K562 (cell line): ENCODE results near the gene SFT2D2. TPM values are rescaled to one million over a fixed set of nuclear protein-coding genes. Genes with fewer than 3 reads are reported as not detected.

Experiments used
- ATAC-seq: fragments of 200-7000 bp; cut with Tn5 transposase; 3 replicates; pipeline ENCODE4 v1.9.1; 2020; ENCODE audit warnings: moderate library complexity
- BruUV-seq: library from RNA; stranded (reverse); fragments of 400-500 nt; replicated peaks from 2 replicates; lab custom pipeline; 2021; lab: Mats Ljungman, UMichigan
- CTCF ChIA-PET: fragments of 300-600 bp; formaldehyde crosslinking; extraction: SDS; loops from one replicate; lab custom pipeline; 2021; ENCODE audit warnings: low intra/inter-chr PET ratio; lab: Yijun Ruan, JAX
- POLR2A ChIA-PET: fragments of 300-600, 350-650 bp; sonication (Branson Sonifier 250); formaldehyde crosslinking; extraction: SDS; loops from one replicate; lab custom pipeline; 2021; ENCODE audit warnings: antibody characterized with exemption, inconsistent platforms; lab: Yijun Ruan, JAX
- DNase-seq, 4 experiments: peaks; one replicate each; pipeline versions ENCODE4 v3.0.0 to v3.0.0-alpha.2; 2011 to 2018; ENCODE audit warnings: low spot score in 3 of 4, mixed read lengths in 3 of 4; ENCODE audit errors: extremely low read depth in 1 of 4
- FAIRE-seq: peaks from 2 replicates; lab custom pipeline; 2011; peaks lifted over from hg19 to GRCh38; lab: Jason Lieb, UNC
- H2AFZ ChIP-seq: 2 replicates; pipeline ENCODE4 v1.6.0; 2011; ENCODE audit warnings: low read depth, low read length, control low read depth, inconsistent platforms
- H3K27ac ChIP-seq: fragments of 200-600 bp; 3 replicates; pipeline ENCODE4 v1.8.0; 2011; ENCODE audit warnings: low read depth, mild to moderate bottlenecking, control low read depth, inconsistent platforms, low read length, moderate library complexity, mixed read lengths; ENCODE audit errors: extremely low read depth
- H3K27me3 ChIP-seq, 2 experiments: fragments of 300-600 bp in 1 of 2; 2 replicates in 1 of 2; 3 replicates in 1 of 2; pipeline versions ENCODE4 v1.6.0 to v1.8.0; 2011; ENCODE audit warnings: inconsistent platforms in 2 of 2, low read length in 2 of 2, mild to moderate bottlenecking in 1 of 2, mixed read lengths in 1 of 2, moderate library complexity in 1 of 2; ENCODE audit not compliant: control insufficient read depth in 2 of 2, insufficient read depth in 2 of 2
- H3K36me3 ChIP-seq: fragments of 300-600 bp; 3 replicates; pipeline ENCODE4 v1.8.0; 2011; ENCODE audit warnings: mild to moderate bottlenecking, low read length, inconsistent platforms; ENCODE audit not compliant: control insufficient read depth, insufficient read depth
- H3K4me1 ChIP-seq, 2 experiments: fragments of 200-600 bp in 1 of 2; replicated peaks in 1 of 2; 2 replicates in 1 of 2; 3 replicates in 1 of 2; pipeline versions ENCODE4 v1.5.1 to v1.8.0; 2011; ENCODE audit warnings: inconsistent platforms in 2 of 2, low read length in 2 of 2, mild to moderate bottlenecking in 1 of 2, mixed read lengths in 1 of 2, moderate library complexity in 1 of 2; ENCODE audit not compliant: control insufficient read depth in 2 of 2, insufficient read depth in 2 of 2
- H3K4me2 ChIP-seq: 2 replicates; pipeline ENCODE4 v1.6.1; 2011; ENCODE audit warnings: low read length, control low read depth, inconsistent platforms, mixed read lengths; ENCODE audit not compliant: insufficient read depth
- H3K4me3 ChIP-seq: fragments of 200-600 bp; sonication (generic), shearing (Covaris generic); 2 replicates; pipeline ENCODE4 v1.5.1; 2016; ENCODE audit warnings: control low read depth, inconsistent platforms
- H3K79me2 ChIP-seq: fragments of 200-600 bp; 3 replicates; pipeline ENCODE4 v1.8.0; 2011; ENCODE audit warnings: low read length, inconsistent platforms; ENCODE audit not compliant: control insufficient read depth, insufficient read depth
- H3K9ac ChIP-seq, 2 experiments: 2 replicates each; pipeline versions ENCODE4 v1.6.0 to v1.6.1; 2011; ENCODE audit warnings: low read depth in 2 of 2, low read length in 2 of 2, control low read depth in 1 of 2, inconsistent platforms in 1 of 2, mild to moderate bottlenecking in 1 of 2, mixed read lengths in 1 of 2; ENCODE audit not compliant: insufficient read depth in 1 of 2
- H3K9me1 ChIP-seq: one replicate; pipeline ENCODE4 v1.6.0; 2011; ENCODE audit warnings: inconsistent platforms, mild to moderate bottlenecking, low read length, moderate library complexity; ENCODE audit not compliant: control insufficient read depth, insufficient read depth
- H3K9me3 ChIP-seq: replicated peaks from 2 replicates; pipeline ENCODE4 v1.5.1; 2011; ENCODE audit warnings: low read depth, low read length, inconsistent platforms; ENCODE audit not compliant: control insufficient read depth, insufficient read depth
- H4K20me1 ChIP-seq: replicated peaks from 2 replicates; pipeline ENCODE4 v1.6.1; 2011; ENCODE audit warnings: low read length, inconsistent platforms, mixed read lengths; ENCODE audit not compliant: control insufficient read depth, insufficient read depth
- CBX5 ChIP-seq: IDR thresholded peaks from 2 replicates; pipeline ENCODE4 v1.6.1; 2014; ENCODE audit warnings: low read depth, borderline replicate concordance
- GABPB1 ChIP-seq: sonication (generic); formaldehyde crosslinking; IDR thresholded peaks from 2 replicates; pipeline ENCODE4 v1.8.0; 2022; ENCODE audit warnings: mild to moderate bottlenecking, missing genetic modification reagents
- GATAD2B ChIP-seq: fragments of 450-650 bp; IDR thresholded peaks from 2 replicates; pipeline ENCODE4 v1.6.1; 2017; ENCODE audit warnings: mild to moderate bottlenecking, borderline replicate concordance
- ID3 ChIP-seq, 2 experiments: fragments of 250-450 bp in 1 of 2; fragments of 450-650 bp in 1 of 2; sonication (Bioruptor Pico) in 1 of 2; IDR thresholded peaks; 2 replicates each; pipeline versions ENCODE4 v1.6.1 to v1.8.0; 2016 to 2021; ENCODE audit warnings: mild to moderate bottlenecking in 2 of 2, moderate library complexity in 2 of 2, missing compliant biosample characterization in 1 of 2, missing genetic modification characterization in 1 of 2
- KDM1A ChIP-seq, 2 experiments: fragments of 450-650 bp; IDR thresholded peaks; 2 replicates each; pipeline ENCODE4 v1.6.1; 2016; ENCODE audit warnings: mild to moderate bottlenecking in 2 of 2
- POLR2G ChIP-seq: fragments of 200-400 bp; formaldehyde crosslinking; IDR thresholded peaks from 2 replicates; pipeline ENCODE4 v1.6.1; 2017; ENCODE audit warnings: low read depth, mild to moderate bottlenecking, antibody characterized with exemption, low read length, moderate library complexity
- RBM25 ChIP-seq: fragments of 200-400 bp; formaldehyde crosslinking; IDR thresholded peaks from 2 replicates; pipeline ENCODE4 v1.6.1; 2018; ENCODE audit warnings: low read length, low read depth, moderate library complexity; ENCODE audit not compliant: severe bottlenecking
- SRSF1 ChIP-seq: fragments of 200-400 bp; formaldehyde crosslinking; IDR thresholded peaks from 2 replicates; pipeline ENCODE4 v1.6.1; 2017; ENCODE audit warnings: mild to moderate bottlenecking, low read depth, low read length, moderate library complexity
- ZNF280A ChIP-seq: fragments of 450-650 bp; IDR thresholded peaks from 2 replicates; pipeline ENCODE4 v1.6.1; 2018; ENCODE audit warnings: mild to moderate bottlenecking, low read depth; ENCODE audit not compliant: partially characterized antibody
- ZNF41 ChIP-seq: fragments of 250-450 bp; sonication (Bioruptor Pico); conservative IDR thresholded peaks from 2 replicates; pipeline ENCODE4 v1.4.0; 2020; ENCODE audit warnings: mild to moderate bottlenecking
- WGBS: fragments of 100-300 bp; shearing (Covaris generic); methylation state at CpG from one replicate; pipeline ENCODE4 v1.1.6; 2016; ENCODE audit warnings: low coverage, mixed read lengths; ENCODE audit not compliant: insufficient coverage; ENCODE audit errors: missing lambda C conversion rate; 5-methylcytosine and 5-hydroxymethylcytosine counted together
- in situ Hi-C: fragments of 300-500 bp; cut with MboI; formaldehyde crosslinking; loops from 4 replicates; pipeline ENCODE4 v1.15.0; 2018; ENCODE audit warnings: inconsistent platforms, mixed read lengths
- intact Hi-C: fragments of 100-400 bp; cut with micrococcal nuclease; formaldehyde crosslinking; loops from 2 replicates; pipeline ENCODE4 v1.14.2; 2022
- polyA plus RNA-seq, 8 experiments: library from polyadenylated mRNA; depleted of rRNA in 4 of 8; stranded (reverse) in 5 of 8; unstranded in 3 of 8; fragments of >200 nt; fragmentation: Nextera tagmentation in 2 of 8; fragmentation: Illumina TruSeq in 1 of 8; extraction: Ambion mirVana in 2 of 8; extraction: Trizol in 1 of 8; gene quantifications; 2 replicates each; pipeline versions ENCODE4 v1.2.1 to v1.2.3, GENCODE V29; 2011 to 2014; ENCODE audit warnings: inconsistent platforms in 1 of 8, missing spikeins in 1 of 8
- total RNA-seq, 7 experiments: library from RNA; depleted of rRNA in 6 of 7; stranded (reverse); fragments of >200 nt in 6 of 7; fragmentation: Illumina TruSeq in 2 of 7; extraction: Trizol in 2 of 7; gene quantifications; 2 replicates each; pipeline versions ENCODE4 v1.2.1 to v1.2.3, GENCODE V29; 2011 to 2021; ENCODE audit warnings: low replicate concordance in 1 of 7
- TF ChIP-seq, protein P1 (sequence below): sonication (generic); formaldehyde crosslinking; IDR thresholded peaks from 2 replicates; pipeline ENCODE4 v1.8.0; 2023; ENCODE audit warnings: missing genetic modification reagents, mild to moderate bottlenecking, borderline replicate concordance

SFT2D2 gene
- total and polyA plus RNA-seq, 9 of the 15 experiments (the other 6 are each of a cell fraction or from before 2014, with no cell fraction given), result 3.4 to 50.1 (median 21.6) TPM

DNA sequence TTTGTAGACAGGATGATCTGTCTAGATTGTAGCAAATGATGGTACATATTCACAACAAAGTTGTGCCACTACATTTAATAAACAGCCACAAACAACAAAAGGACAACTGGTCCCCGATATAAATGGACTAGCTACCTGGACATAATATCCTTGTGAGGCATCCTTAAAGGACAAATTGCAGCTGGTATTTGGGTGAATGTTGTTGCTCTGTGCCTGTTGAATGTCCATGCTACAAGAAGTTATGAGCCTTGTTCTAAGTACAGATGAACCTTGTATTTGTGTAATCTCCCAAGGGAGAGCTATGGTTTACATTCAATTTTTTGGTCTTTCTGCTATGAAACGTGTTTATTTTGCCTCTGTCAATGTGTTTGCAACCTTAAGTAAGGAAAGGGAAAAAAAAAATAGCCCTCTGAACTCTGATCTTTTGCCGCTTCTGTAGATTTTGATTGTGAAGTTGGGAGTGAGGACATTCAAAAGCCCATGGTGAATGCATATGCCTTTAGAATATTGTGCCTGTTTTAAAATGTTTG is 26.5 kb downstream of the SFT2D2 start (continued):
- no peak for TF ChIP-seq SRSF1
- TF ChIP-seq ID3 (CRISPR knock-in tag; IDR thresholded peaks at IDR 0.05), result no peak
- TF ChIP-seq ID3 (tag; IDR thresholded peaks at IDR 0.05), result no peak
- no peak for TF ChIP-seq ZNF41 (CRISPR knock-in tag)
- TF ChIP-seq GABPB1 (CRISPR knock-in tag), result no peak
- no peak for TF ChIP-seq GATAD2B

DNA sequence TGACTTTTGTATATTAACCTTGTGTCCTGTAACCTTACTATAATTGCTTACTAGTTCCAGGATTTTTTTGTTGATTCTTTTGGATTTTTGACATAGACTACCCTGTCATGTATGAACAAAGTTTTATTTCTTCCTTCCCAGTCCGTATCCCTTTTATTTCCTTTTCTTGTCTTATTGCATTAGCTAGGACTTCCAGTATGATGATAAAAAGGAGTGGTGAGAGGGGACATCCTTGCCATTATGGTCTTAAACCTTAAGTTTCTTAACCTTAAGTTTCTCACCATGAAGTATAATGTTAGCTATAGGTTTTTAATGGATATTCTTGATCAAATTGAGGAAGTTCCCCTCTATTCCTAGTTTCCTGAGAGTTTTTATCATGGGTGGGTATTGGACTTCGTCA is 30.4 kb downstream of the SFT2D2 start:
- Histone ChIP-seq H3K9me3 (peaks cover 2% of the 10 kb centered on the region), H3K36me3 (no peaks in the 10 kb centered on the region; the same call in 2 of the 3 replicates), H3K4me3 (no peak overlapping the region), H3K79me2 (no peaks in the 10 kb centered on the region), H3K27me3 (no peaks in the 10 kb centered on the region), H3K4me1 (no peaks in the 10 kb centered on the region), H3K4me2 (no peak overlapping the region), H3K9me1 (no peaks in the 10 kb centered on the region), H4K20me1 (no peaks in the 10 kb centered on the region), H2AFZ (no peak overlapping the region), H3K9ac (no peak overlapping the region), H3K27ac (no peak overlapping the region)
- ATAC-seq (no peak), DNase-seq (no peak), FAIRE-seq (no peak)
- CTCF ChIA-PET, result no interaction called here
- BruUV-seq, result no TSS peak
- POLR2A ChIA-PET, result no interaction called here
- WGBS, result 65% methylated on average over 2 of the region's 2 CpGs
- intact Hi-C loops (no loop called here), in situ Hi-C loops (no loop called here)
- 0 out of 4 replicates have a peak, but pooled peaks of 1 of the 2 experiments have one; percentile 20 for TF ChIP-seq KDM1A (IDR thresholded peaks at IDR 0.05)
- TF ChIP-seq CBX5, result 0 out of 2 replicates have a peak, but pooled peaks have one; percentile 19
- no peak for TF ChIP-seq ID3 (CRISPR knock-in tag; IDR thresholded peaks at IDR 0.05)
- 0 out of 2 replicates have a peak, but pooled peaks have one; percentile 21 for TF ChIP-seq ID3 (tag; IDR thresholded peaks at IDR 0.05)
- no peak for TF ChIP-seq POLR2G
- peak; percentile 61 for TF ChIP-seq RBM25
- peak; percentile 43 for TF ChIP-seq ZNF280A
- TF ChIP-seq, protein P1, sequence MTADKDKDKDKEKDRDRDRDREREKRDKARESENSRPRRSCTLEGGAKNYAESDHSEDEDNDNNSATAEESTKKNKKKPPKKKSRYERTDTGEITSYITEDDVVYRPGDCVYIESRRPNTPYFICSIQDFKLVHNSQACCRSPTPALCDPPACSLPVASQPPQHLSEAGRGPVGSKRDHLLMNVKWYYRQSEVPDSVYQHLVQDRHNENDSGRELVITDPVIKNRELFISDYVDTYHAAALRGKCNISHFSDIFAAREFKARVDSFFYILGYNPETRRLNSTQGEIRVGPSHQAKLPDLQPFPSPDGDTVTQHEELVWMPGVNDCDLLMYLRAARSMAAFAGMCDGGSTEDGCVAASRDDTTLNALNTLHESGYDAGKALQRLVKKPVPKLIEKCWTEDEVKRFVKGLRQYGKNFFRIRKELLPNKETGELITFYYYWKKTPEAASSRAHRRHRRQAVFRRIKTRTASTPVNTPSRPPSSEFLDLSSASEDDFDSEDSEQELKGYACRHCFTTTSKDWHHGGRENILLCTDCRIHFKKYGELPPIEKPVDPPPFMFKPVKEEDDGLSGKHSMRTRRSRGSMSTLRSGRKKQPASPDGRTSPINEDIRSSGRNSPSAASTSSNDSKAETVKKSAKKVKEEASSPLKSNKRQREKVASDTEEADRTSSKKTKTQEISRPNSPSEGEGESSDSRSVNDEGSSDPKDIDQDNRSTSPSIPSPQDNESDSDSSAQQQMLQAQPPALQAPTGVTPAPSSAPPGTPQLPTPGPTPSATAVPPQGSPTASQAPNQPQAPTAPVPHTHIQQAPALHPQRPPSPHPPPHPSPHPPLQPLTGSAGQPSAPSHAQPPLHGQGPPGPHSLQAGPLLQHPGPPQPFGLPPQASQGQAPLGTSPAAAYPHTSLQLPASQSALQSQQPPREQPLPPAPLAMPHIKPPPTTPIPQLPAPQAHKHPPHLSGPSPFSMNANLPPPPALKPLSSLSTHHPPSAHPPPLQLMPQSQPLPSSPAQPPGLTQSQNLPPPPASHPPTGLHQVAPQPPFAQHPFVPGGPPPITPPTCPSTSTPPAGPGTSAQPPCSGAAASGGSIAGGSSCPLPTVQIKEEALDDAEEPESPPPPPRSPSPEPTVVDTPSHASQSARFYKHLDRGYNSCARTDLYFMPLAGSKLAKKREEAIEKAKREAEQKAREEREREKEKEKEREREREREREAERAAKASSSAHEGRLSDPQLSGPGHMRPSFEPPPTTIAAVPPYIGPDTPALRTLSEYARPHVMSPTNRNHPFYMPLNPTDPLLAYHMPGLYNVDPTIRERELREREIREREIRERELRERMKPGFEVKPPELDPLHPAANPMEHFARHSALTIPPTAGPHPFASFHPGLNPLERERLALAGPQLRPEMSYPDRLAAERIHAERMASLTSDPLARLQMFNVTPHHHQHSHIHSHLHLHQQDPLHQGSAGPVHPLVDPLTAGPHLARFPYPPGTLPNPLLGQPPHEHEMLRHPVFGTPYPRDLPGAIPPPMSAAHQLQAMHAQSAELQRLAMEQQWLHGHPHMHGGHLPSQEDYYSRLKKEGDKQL (CRISPR knock-in tag), result no peak
